PC-9 (cell line): ENCODE data around the gene CNP.

ENCODE experiments used
- EZH2 ChIP-seq: fragments of 200-600 bp; sonication (generic); IDR thresholded peaks from 2 replicates; pipeline ENCODE4 v1.8.0; 2017; ENCODE audit warnings: antibody characterized with exemption, low read depth
- TF ChIP-seq, protein P1 (sequence below): fragments of 200-600 bp; sonication (generic); conservative IDR thresholded peaks from 2 replicates; pipeline ENCODE4 v1.6.1; 2017; ENCODE audit warnings: mixed run types, antibody characterized with exemption, mild to moderate bottlenecking, moderate library complexity

DNA sequence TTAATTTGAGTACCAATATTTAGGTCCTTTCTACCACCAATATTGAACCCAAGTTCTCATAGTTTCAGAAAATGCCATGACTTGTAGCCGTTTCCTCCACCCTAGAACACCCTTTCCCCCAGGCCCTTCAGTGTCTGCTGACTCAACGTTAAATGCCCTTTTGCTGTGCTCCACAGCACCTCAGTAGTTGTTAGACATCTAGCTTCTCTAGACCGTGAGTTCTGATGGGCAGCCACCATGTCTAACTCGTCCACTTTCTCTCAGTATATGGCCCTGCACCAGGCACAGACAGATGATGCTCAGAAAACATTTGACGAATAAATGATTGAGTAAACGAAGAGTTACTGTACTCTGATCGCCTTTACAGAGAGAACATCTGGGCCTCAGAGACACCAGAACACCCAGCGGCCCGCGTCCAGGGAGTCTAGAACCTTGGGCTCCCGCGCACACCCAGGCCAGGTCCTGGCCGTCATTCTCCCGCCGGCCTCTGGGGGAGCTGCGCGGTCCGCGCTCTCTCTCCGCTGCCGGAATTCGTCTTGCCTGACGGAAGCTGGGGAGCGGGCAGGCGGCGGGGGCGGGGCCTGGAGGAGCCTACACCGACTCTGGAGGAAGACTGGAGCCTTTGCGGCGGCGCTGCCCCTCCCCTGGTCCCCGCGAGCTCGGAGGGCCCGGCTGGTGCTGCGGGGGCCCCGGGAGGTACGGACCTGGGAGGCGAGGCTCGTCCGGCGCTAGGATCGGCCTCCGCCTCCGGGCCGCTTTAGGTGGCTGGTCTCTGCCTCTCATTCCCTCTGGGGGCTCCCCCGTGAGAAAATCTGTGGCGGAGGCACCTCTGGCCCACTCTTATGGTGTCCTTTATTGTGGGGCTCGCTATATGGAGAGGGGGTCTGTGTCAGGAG lies 53.2 kb downstream of the CNP start, which contains the start of gene NKIRAS2:
- TF ChIP-seq, protein P1, sequence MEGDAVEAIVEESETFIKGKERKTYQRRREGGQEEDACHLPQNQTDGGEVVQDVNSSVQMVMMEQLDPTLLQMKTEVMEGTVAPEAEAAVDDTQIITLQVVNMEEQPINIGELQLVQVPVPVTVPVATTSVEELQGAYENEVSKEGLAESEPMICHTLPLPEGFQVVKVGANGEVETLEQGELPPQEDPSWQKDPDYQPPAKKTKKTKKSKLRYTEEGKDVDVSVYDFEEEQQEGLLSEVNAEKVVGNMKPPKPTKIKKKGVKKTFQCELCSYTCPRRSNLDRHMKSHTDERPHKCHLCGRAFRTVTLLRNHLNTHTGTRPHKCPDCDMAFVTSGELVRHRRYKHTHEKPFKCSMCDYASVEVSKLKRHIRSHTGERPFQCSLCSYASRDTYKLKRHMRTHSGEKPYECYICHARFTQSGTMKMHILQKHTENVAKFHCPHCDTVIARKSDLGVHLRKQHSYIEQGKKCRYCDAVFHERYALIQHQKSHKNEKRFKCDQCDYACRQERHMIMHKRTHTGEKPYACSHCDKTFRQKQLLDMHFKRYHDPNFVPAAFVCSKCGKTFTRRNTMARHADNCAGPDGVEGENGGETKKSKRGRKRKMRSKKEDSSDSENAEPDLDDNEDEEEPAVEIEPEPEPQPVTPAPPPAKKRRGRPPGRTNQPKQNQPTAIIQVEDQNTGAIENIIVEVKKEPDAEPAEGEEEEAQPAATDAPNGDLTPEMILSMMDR, result peak; percentile 87
- TF ChIP-seq EZH2, result no peak
